ENCODE measurements around the gene EXOC4.

EXOC4 gene

GRCh38 chr7:133550145-133550544 is 297.3 kb downstream of the EXOC4 start:
- Histone ChIP-seq H3K9ac (ENCODE audit: insufficient read length) (no peak overlapping the region), H3K9me3 (ENCODE audit: low read depth, low read length) (no peaks in the 10 kb centered on the region), H3K4me3 (no peak overlapping the region), H3K27ac (no peak overlapping the region), H3K36me3 (ENCODE audit: insufficient read depth, low read length) (no peaks in the 10 kb centered on the region)
- DNase-seq (ENCODE audit: low read depth, low spot score), result no peak
- no peak for TF ChIP-seq FOXP2 (optimal IDR thresholded peaks at IDR 0.05; ENCODE audit: control extremely low read depth, extremely low read length, insufficient read depth)
- TF ChIP-seq POLR2AphosphoS5 (IDR thresholded peaks at IDR 0.05; ENCODE audit: borderline replicate concordance, low read depth, low read length), result no peak

- Histone ChIP-seq H3K9me3 (ENCODE audit: low read depth, low read length) (no peaks in the 10 kb centered on the region), H3K9ac (ENCODE audit: insufficient read length) (no peak overlapping the region), H3K27ac (no peak overlapping the region), H3K4me3 (no peak overlapping the region), H3K36me3 (ENCODE audit: insufficient read depth, low read length) (no peaks in the 10 kb centered on the region)
- TF ChIP-seq POLR2AphosphoS5 (IDR thresholded peaks at IDR 0.05; ENCODE audit: borderline replicate concordance, low read depth, low read length) (no peak), FOXP2 (optimal IDR thresholded peaks at IDR 0.05; ENCODE audit: control extremely low read depth, extremely low read length, insufficient read depth) (no peak), EZH2 (IDR thresholded peaks at IDR 0.05) (no peak)
- no peak for DNase-seq (ENCODE audit: low read depth, low spot score)
Measured at GRCh38 chr7:133550811-133551210, 297.9 kb downstream of the EXOC4 start.

GRCh38 chr7:133551466-133551865 is 298.6 kb downstream of the EXOC4 start:
- no peaks in the 10 kb centered on the region for H3K9me3 ChIP-seq (ENCODE audit: low read depth, low read length)
- H3K36me3 ChIP-seq (ENCODE audit: insufficient read depth, low read length), result no peaks in the 10 kb centered on the region
- no peak overlapping the region for H3K9ac ChIP-seq (ENCODE audit: insufficient read length)
- no peak for TF ChIP-seq EZH2 (IDR thresholded peaks at IDR 0.05)
- no peak for TF ChIP-seq FOXP2 (optimal IDR thresholded peaks at IDR 0.05; ENCODE audit: control extremely low read depth, extremely low read length, insufficient read depth)
- TF ChIP-seq POLR2AphosphoS5 (IDR thresholded peaks at IDR 0.05; ENCODE audit: borderline replicate concordance, low read depth, low read length), result no peak
- DNase-seq (ENCODE audit: low read depth, low spot score), result no peak
- no peak overlapping the region for H3K4me3 ChIP-seq
- H3K27ac ChIP-seq, result no peak overlapping the region

- Histone ChIP-seq H3K4me3 (no peak overlapping the region), H3K9ac (ENCODE audit: insufficient read length) (no peak overlapping the region), H3K36me3 (ENCODE audit: insufficient read depth, low read length) (no peaks in the 10 kb centered on the region), H3K27ac (no peak overlapping the region), H3K9me3 (ENCODE audit: low read depth, low read length) (no peaks in the 10 kb centered on the region)
- DNase-seq (ENCODE audit: low read depth, low spot score), result no peak
- TF ChIP-seq EZH2 (IDR thresholded peaks at IDR 0.05), result no peak
- no peak for TF ChIP-seq POLR2AphosphoS5 (IDR thresholded peaks at IDR 0.05; ENCODE audit: borderline replicate concordance, low read depth, low read length)
- no peak for TF ChIP-seq FOXP2 (optimal IDR thresholded peaks at IDR 0.05; ENCODE audit: control extremely low read depth, extremely low read length, insufficient read depth)
Measured at GRCh38 chr7:133552079-133552478, 299.2 kb downstream of the EXOC4 start.

DNA sequence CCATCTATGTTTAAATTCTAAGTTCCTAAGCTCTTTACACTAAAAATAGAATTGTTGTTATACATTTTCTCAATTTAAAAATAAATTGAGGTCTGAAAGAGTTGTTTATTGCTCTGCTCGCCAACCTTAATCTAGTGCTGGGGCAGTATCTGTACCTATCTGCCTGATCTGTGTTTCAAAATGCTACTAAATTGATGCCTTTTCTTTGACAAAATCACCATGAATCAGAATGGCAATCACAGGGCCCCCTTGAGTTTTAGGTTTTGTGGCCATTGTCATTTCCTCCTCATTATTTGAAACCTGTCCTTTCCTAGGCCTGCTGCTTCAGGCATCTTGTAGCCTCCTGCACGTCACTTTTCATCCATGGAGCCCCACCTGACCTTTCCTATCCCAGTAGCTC is 301.5 kb downstream of the EXOC4 start:
- H3K27ac ChIP-seq, result no peak overlapping the region
- DNase-seq (ENCODE audit: low read depth, low spot score), result no peak
- H3K36me3 ChIP-seq (ENCODE audit: insufficient read depth, low read length), result no peaks in the 10 kb centered on the region
- no peak overlapping the region for H3K4me3 ChIP-seq
- TF ChIP-seq POLR2AphosphoS5 (IDR thresholded peaks at IDR 0.05; ENCODE audit: borderline replicate concordance, low read depth, low read length), result no peak
- no peak for TF ChIP-seq EZH2 (IDR thresholded peaks at IDR 0.05)
- TF ChIP-seq FOXP2 (optimal IDR thresholded peaks at IDR 0.05; ENCODE audit: control extremely low read depth, extremely low read length, insufficient read depth), result no peak
- H3K9me3 ChIP-seq (ENCODE audit: low read depth, low read length), result no peaks in the 10 kb centered on the region
- H3K9ac ChIP-seq (ENCODE audit: insufficient read length), result no peak overlapping the region

- no peaks in the 10 kb centered on the region for H3K9me3 ChIP-seq (ENCODE audit: low read depth, low read length)
- no peak for TF ChIP-seq FOXP2 (optimal IDR thresholded peaks at IDR 0.05; ENCODE audit: control extremely low read depth, extremely low read length, insufficient read depth)
- TF ChIP-seq EZH2 (IDR thresholded peaks at IDR 0.05), result no peak
- no peak overlapping the region for H3K27ac ChIP-seq
- no peak overlapping the region for H3K9ac ChIP-seq (ENCODE audit: insufficient read length)
- DNase-seq (ENCODE audit: low read depth, low spot score), result no peak
- no peaks in the 10 kb centered on the region for H3K36me3 ChIP-seq (ENCODE audit: insufficient read depth, low read length)
- no peak overlapping the region for H3K4me3 ChIP-seq
Measured at GRCh38 chr7:133556048-133556447, 303.2 kb downstream of the EXOC4 start.

DNA sequence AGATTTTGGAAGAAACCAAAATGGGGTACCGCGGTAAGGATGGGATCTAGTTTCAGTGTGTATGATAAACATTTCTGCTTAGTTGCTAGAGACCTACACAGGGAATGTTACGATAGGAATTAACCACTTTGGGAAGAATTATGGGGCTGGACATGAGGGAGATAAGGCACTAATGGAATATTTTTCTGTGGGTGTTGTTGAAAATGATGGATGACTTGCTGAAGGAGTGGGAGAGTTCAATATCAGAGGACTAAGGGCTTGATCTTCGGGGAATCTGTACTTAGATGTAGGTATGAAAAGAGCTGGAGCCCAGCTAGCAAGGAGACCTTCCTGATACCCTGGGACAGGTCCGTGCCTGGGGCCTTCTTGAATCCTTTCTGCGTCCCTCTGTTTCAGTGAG is 303.7 kb downstream of the EXOC4 start:
- no peak overlapping the region for H3K27ac ChIP-seq
- no peaks in the 10 kb centered on the region for H3K9me3 ChIP-seq (ENCODE audit: low read depth, low read length)
- TF ChIP-seq POLR2AphosphoS5 (IDR thresholded peaks at IDR 0.05; ENCODE audit: borderline replicate concordance, low read depth, low read length) (no peak), FOXP2 (optimal IDR thresholded peaks at IDR 0.05; ENCODE audit: control extremely low read depth, extremely low read length, insufficient read depth) (no peak), EZH2 (IDR thresholded peaks at IDR 0.05) (no peak)
- no peak for DNase-seq (ENCODE audit: low read depth, low spot score)
- no peak overlapping the region for H3K4me3 ChIP-seq
- H3K36me3 ChIP-seq (ENCODE audit: insufficient read depth, low read length), result no peaks in the 10 kb centered on the region
- no peak overlapping the region for H3K9ac ChIP-seq (ENCODE audit: insufficient read length)

- DNase-seq (ENCODE audit: low read depth, low spot score), result no peak
- no peak for TF ChIP-seq POLR2AphosphoS5 (IDR thresholded peaks at IDR 0.05; ENCODE audit: borderline replicate concordance, low read depth, low read length)
- no peak for TF ChIP-seq EZH2 (IDR thresholded peaks at IDR 0.05)
- no peak for TF ChIP-seq FOXP2 (optimal IDR thresholded peaks at IDR 0.05; ENCODE audit: control extremely low read depth, extremely low read length, insufficient read depth)
- Histone ChIP-seq H3K36me3 (ENCODE audit: insufficient read depth, low read length) (no peaks in the 10 kb centered on the region), H3K4me3 (peak overlapping the region; percentile 9), H3K9ac (ENCODE audit: insufficient read length) (no peak overlapping the region), H3K9me3 (ENCODE audit: low read depth, low read length) (no peaks in the 10 kb centered on the region), H3K27ac (peak overlapping the region; percentile 74; the same call in 1 of the 2 replicates)
Measured at GRCh38 chr7:133560900-133561299, 308.0 kb downstream of the EXOC4 start.

DNA sequence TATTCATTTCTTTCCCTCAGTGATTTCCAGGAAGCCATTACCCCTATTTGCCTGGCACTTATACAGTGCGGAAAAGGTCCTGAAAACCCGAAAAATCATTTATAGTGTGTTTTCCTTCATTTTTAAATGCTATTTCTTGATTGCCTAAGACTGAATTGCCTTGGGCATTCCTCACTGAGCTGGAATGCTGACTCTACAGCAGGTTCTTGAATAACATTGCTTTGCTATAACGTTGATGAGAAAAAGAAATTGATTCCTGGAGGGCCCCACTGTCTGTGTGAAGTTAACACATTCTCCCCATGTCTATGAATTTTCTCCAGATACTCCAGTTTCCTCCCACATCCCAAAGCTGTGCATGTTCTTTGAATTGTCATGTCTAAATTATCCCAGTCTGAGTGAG is 308.5 kb downstream of the EXOC4 start:
- Histone ChIP-seq H3K9me3 (ENCODE audit: low read depth, low read length) (no peaks in the 10 kb centered on the region), H3K4me3 (peak overlapping the region; percentile 9), H3K36me3 (ENCODE audit: insufficient read depth, low read length) (no peaks in the 10 kb centered on the region), H3K9ac (ENCODE audit: insufficient read length) (no peak overlapping the region), H3K27ac (peak overlapping the region; percentile 74)
- DNase-seq (ENCODE audit: low read depth, low spot score), result peak; percentile 86
- TF ChIP-seq POLR2AphosphoS5 (IDR thresholded peaks at IDR 0.05; ENCODE audit: borderline replicate concordance, low read depth, low read length) (peak; percentile 16; the same call in 1 of the 2 replicates), FOXP2 (optimal IDR thresholded peaks at IDR 0.05; ENCODE audit: control extremely low read depth, extremely low read length, insufficient read depth) (no peak), EZH2 (IDR thresholded peaks at IDR 0.05) (no peak)

Data from SK-N-MC (cell line).